GM18517 (cell line): ENCODE data around the gene OR4K5.
"Not testable (repeated sequence)": the region's sequence is repeated elsewhere in the genome, so short reads cannot be mapped to it uniquely, and the experiment has no call there.

Experiments
- ATAC-seq: cut with Tn5 transposase; IDR thresholded peaks from one replicate; pipeline ENCODE4 v1.9.1; 2021; ENCODE audit warnings: mild to moderate bottlenecking, moderate library complexity; ENCODE audit not compliant: unreplicated experiment

Gene OR4K5

GRCh38 chr14:19920021-19920657 is at the start of gene OR4K5:
OR4K5 (plus strand) TSS chr14:19920607; CDS start chr14:19920607, 0 bp downstream.
- ATAC-seq = no peak

GRCh38 chr14:19873178-19873577 is 47.2 kb upstream of the OR4K5 start:
- no peak for ATAC-seq

- ATAC-seq = no peak
Measured at GRCh38 chr14:19874842-19875241, 45.6 kb upstream of the OR4K5 start, which contains the start of gene OR4K2. OR4K2 (plus strand) TSS chr14:19875142; CDS start chr14:19876268, 1,126 bp downstream.

- no peak for ATAC-seq
Measured at GRCh38 chr14:19878029-19878642, 42.3 kb upstream of the OR4K5 start.

- no peak for ATAC-seq
Measured at GRCh38 chr14:19895282-19895681, 25.1 kb upstream of the OR4K5 start.

GRCh38 chr14:19900999-19901398 is 19.4 kb upstream of the OR4K5 start:
- no peak for ATAC-seq

- ATAC-seq = no peak
Measured at GRCh38 chr14:19902409-19902808, 18.0 kb upstream of the OR4K5 start.

- ATAC-seq = no peak
Measured at GRCh38 chr14:19906665-19907064, 13.7 kb upstream of the OR4K5 start.

GRCh38 chr14:19911114-19911513 is 9.3 kb upstream of the OR4K5 start:
- ATAC-seq = no peak

- ATAC-seq = no peak
Measured at GRCh38 chr14:19917243-19917642, 3.2 kb upstream of the OR4K5 start.

GRCh38 chr14:19917955-19918518 is 2.4 kb upstream of the OR4K5 start:
- ATAC-seq = no peak

GRCh38 chr14:19918553-19919264 is 1.7 kb upstream of the OR4K5 start:
- ATAC-seq = no peak

- ATAC-seq = no peak
Measured at GRCh38 chr14:19930617-19931016, 10.2 kb downstream of the OR4K5 start, which contains the start of gene OR4K1. OR4K1 (plus strand) TSS chr14:19930917; CDS start chr14:19935667, 4,750 bp downstream.

- ATAC-seq = no peak
Measured at GRCh38 chr14:19941668-19942067, 21.3 kb downstream of the OR4K5 start.

- no peak for ATAC-seq
Measured at GRCh38 chr14:19947413-19948090, 27.1 kb downstream of the OR4K5 start.

- no peak for ATAC-seq
Measured at GRCh38 chr14:19949218-19949617, 28.8 kb downstream of the OR4K5 start.

GRCh38 chr14:19969735-19970134 is 49.3 kb downstream of the OR4K5 start:
- not testable (repeated sequence) for ATAC-seq
